ENCODE measurements around the gene FLG2. TPM values are rescaled to one million over a fixed set of nuclear protein-coding genes. Genes with fewer than 3 reads are reported as not detected.

Gene FLG2
- polyA plus RNA-seq, 1 donor (not counting 4 experiments of a cell fraction or from before 2014, with no cell fraction given) = 0.98 TPM

Small RNA genes within 50 kb of the gene (small RNA-seq; reads per million reads assigned to genes)
- 0 reads per million in 3 experiments for gene HMGN3P1 (ENCODE audit: insufficient read length in 3 of 3, low read depth in 3 of 3, low replicate concordance in 1 of 3)

Other genes with a start within 250 kb of the FLG2 start
- 0.07 to 0.25 TPM (median 0.14 TPM) in 3 replicates for gene TCHH, start 244.6 kb downstream of the FLG2 start, polyA plus RNA-seq
- 0.37 to 0.64 TPM (median 0.42 TPM) in 3 replicates for gene RPTN, start 200.8 kb downstream of the FLG2 start, polyA plus RNA-seq
- 0.03 to 0.09 TPM (median 0.06 TPM) in 3 replicates for gene HRNR, start 135.8 kb downstream of the FLG2 start, polyA plus RNA-seq
- 8.7 to 8.8 TPM (median 8.8 TPM) in 3 replicates for gene FLG, start 34.8 kb downstream of the FLG2 start, polyA plus RNA-seq
- gene CRNN, start 54.3 kb upstream of the FLG2 start, polyA plus RNA-seq = 0.04 to 0.05 TPM (median 0.05 TPM) in 3 replicates
- not detected in 3 replicates for gene LCE5A, start 150.8 kb upstream of the FLG2 start, polyA plus RNA-seq
- 6.4 to 11.4 TPM (median 9.0 TPM) in 3 replicates for gene CRCT1, start 154.5 kb upstream of the FLG2 start, polyA plus RNA-seq
- 0.48 to 2.8 TPM (median 2.2 TPM) in 3 replicates for gene LCE3E, start 206.8 kb upstream of the FLG2 start, polyA plus RNA-seq
- gene LCE3D, start 220.5 kb upstream of the FLG2 start, polyA plus RNA-seq = 1.2 to 9.1 TPM (median 4.4 TPM) in 3 replicates
- 0.20 to 0.34 TPM in 2 of 3 replicates, not detected in the other for gene LCE3C, start 240.2 kb upstream of the FLG2 start, polyA plus RNA-seq

All from keratinocyte (primary cell).